ENCODE results near the gene NR3C1. TPM values are rescaled to one million over a fixed set of nuclear protein-coding genes. Genes with fewer than 3 reads are reported as not detected.

Gene NR3C1
- total and polyA plus RNA-seq, 2 experiments from 2014 or later = 41.0 to 60.5 TPM

- Histone ChIP-seq H3K9me3 (ENCODE audit: low read depth) (no peaks in the 10 kb centered on the region), H3K4me1 (ENCODE audit: insufficient read depth) (no peaks in the 10 kb centered on the region), H3K27ac (no peak overlapping the region), H3K4me2 (no peak overlapping the region), H3K9me2 (replicated peaks; ENCODE audit: insufficient read depth) (no peaks in the 10 kb centered on the region), H3K36me3 (replicated peaks; ENCODE audit: insufficient read depth, low read depth) (no peaks in the 10 kb centered on the region), H3K27me3 (no peaks in the 10 kb centered on the region), H3K4me3 (no peak overlapping the region), H2AFZ (no peak overlapping the region), H3K79me2 (no peaks in the 10 kb centered on the region), H4K20me1 (ENCODE audit: insufficient read depth, poor library complexity, severe bottlenecking) (no peaks in the 10 kb centered on the region)
- no peak for DNase-seq (ENCODE audit: low spot score)
- WGBS (ENCODE audit: low lambda C conversion rate, missing lambda C conversion rate) = 96% methylated on average over 2 of the region's 2 CpGs
- TF ChIP-seq EZH2 (IDR thresholded peaks at IDR 0.05; ENCODE audit: borderline replicate concordance) = no peak
- TF ChIP-seq CTCF (IDR thresholded peaks at IDR 0.05; ENCODE audit: poor library complexity) = no peak
- TF ChIP-seq EZH2phosphoT487 (IDR thresholded peaks at IDR 0.05; ENCODE audit: low read depth, severe bottlenecking, unreplicated experiment) = no peak
Measured at GRCh38 chr5:143277536-143277935, 126.0 kb downstream of the NR3C1 start.

- H3K4me1 ChIP-seq (ENCODE audit: insufficient read depth) = no peaks in the 10 kb centered on the region
- H4K20me1 ChIP-seq (ENCODE audit: insufficient read depth, poor library complexity, severe bottlenecking) = no peaks in the 10 kb centered on the region
- no peaks in the 10 kb centered on the region for H3K27me3 ChIP-seq
- H3K27ac ChIP-seq = no peak overlapping the region
- H3K36me3 ChIP-seq (replicated peaks; ENCODE audit: insufficient read depth, low read depth) = no peaks in the 10 kb centered on the region
- no peaks in the 10 kb centered on the region for H3K79me2 ChIP-seq
- no peak for DNase-seq (ENCODE audit: low spot score)
- H3K4me3 ChIP-seq = no peak overlapping the region
- no peaks in the 10 kb centered on the region for H3K9me3 ChIP-seq (ENCODE audit: low read depth)
- WGBS (ENCODE audit: low lambda C conversion rate, missing lambda C conversion rate) = 95% methylated on average over 6 of the region's 6 CpGs
- H3K9me2 ChIP-seq (replicated peaks; ENCODE audit: insufficient read depth) = no peaks in the 10 kb centered on the region
- no peak for TF ChIP-seq EZH2phosphoT487 (IDR thresholded peaks at IDR 0.05; ENCODE audit: low read depth, severe bottlenecking, unreplicated experiment)
- TF ChIP-seq CTCF (IDR thresholded peaks at IDR 0.05; ENCODE audit: poor library complexity) = no peak
- H3K4me2 ChIP-seq = no peak overlapping the region
- no peak overlapping the region for H2AFZ ChIP-seq
Measured at GRCh38 chr5:143275512-143276363, 127.7 kb downstream of the NR3C1 start.

GRCh38 chr5:143274952-143275351 lies 128.5 kb downstream of the NR3C1 start:
- Histone ChIP-seq H3K79me2 (no peaks in the 10 kb centered on the region), H3K4me2 (no peak overlapping the region), H3K4me3 (no peak overlapping the region), H4K20me1 (ENCODE audit: insufficient read depth, poor library complexity, severe bottlenecking) (no peaks in the 10 kb centered on the region), H3K9me2 (replicated peaks; ENCODE audit: insufficient read depth) (no peaks in the 10 kb centered on the region), H3K27me3 (no peaks in the 10 kb centered on the region), H3K36me3 (replicated peaks; ENCODE audit: insufficient read depth, low read depth) (no peaks in the 10 kb centered on the region), H3K27ac (no peak overlapping the region), H2AFZ (no peak overlapping the region), H3K9me3 (ENCODE audit: low read depth) (no peaks in the 10 kb centered on the region), H3K4me1 (ENCODE audit: insufficient read depth) (no peaks in the 10 kb centered on the region)
- 87% methylated on average over 1 of the region's 1 CpG for WGBS (ENCODE audit: low lambda C conversion rate, missing lambda C conversion rate)
- DNase-seq (ENCODE audit: low spot score) = no peak
- TF ChIP-seq EZH2phosphoT487 (IDR thresholded peaks at IDR 0.05; ENCODE audit: low read depth, severe bottlenecking, unreplicated experiment) (no peak), CTCF (IDR thresholded peaks at IDR 0.05; ENCODE audit: poor library complexity) (no peak), EZH2 (IDR thresholded peaks at IDR 0.05; ENCODE audit: borderline replicate concordance) (no peak)
